Left ventricle myocardium inferior (tissue), 1 donor: ENCODE data around the gene GALC. TPM values are rescaled to one million over a fixed set of nuclear protein-coding genes. Genes with fewer than 3 reads are reported as not detected.
A peak's percentile ranks its signal among the peaks of the same experiment; 100 is the strongest.

Experiments used
- DNase-seq: peaks from one replicate; pipeline ENCODE4 v3.0.0-alpha.2; 2020
- H3K27ac ChIP-seq: fragments of 200-600 bp; replicated peaks from 2 replicates; pipeline ENCODE4 v1.8.0; 2021
- H3K27me3 ChIP-seq: fragments of 200-600 bp; 2 replicates; pipeline ENCODE4 v1.8.0; 2021; ENCODE audit warnings: low read depth
- H3K36me3 ChIP-seq: fragments of 200-600 bp; 2 replicates; pipeline ENCODE4 v1.8.0; 2021
- H3K4me1 ChIP-seq: fragments of 200-600 bp; 2 replicates; pipeline ENCODE4 v1.8.0; 2021
- H3K4me3 ChIP-seq: fragments of 200-600 bp; 2 replicates; pipeline ENCODE4 v1.8.0; 2021; ENCODE audit warnings: mild to moderate bottlenecking, moderate library complexity
- H3K9me3 ChIP-seq: fragments of 200-600 bp; replicated peaks from 2 replicates; pipeline ENCODE4 v1.8.0; 2021
- CTCF ChIP-seq: fragments of 200-600 bp; IDR thresholded peaks from 2 replicates; pipeline ENCODE4 v1.8.0; 2021; ENCODE audit warnings: antibody characterized with exemption, mild to moderate bottlenecking, borderline replicate concordance
- intact Hi-C: fragments of 100-400 bp; cut with micrococcal nuclease; formaldehyde crosslinking; loops from one replicate; pipeline ENCODE4 v1.11.0; 2022
- total RNA-seq: library from RNA; stranded (reverse); fragmentation: NEBNext Ultra II Directional; extraction: Animal tissue kit (Norgen Biotek cat#: 25700); gene quantifications from one replicate; pipeline ENCODE4 v1.2.1, GENCODE V29; 2021
- donor health status: DM: no; HTN: yes; CAD: no; lungs with severe emphysema.

Gene GALC
- total RNA-seq, 1 donor from 2014 or later = 14.5 TPM

- intact Hi-C loops = loop anchor here (5.0 kb wide), 1 partner anchor 91 kb away; no protein-coding TSS in a partner anchor
- no peak for TF ChIP-seq CTCF
- H3K9me3 ChIP-seq = no peaks in the 10 kb centered on the region
- H3K4me3 ChIP-seq = no peak overlapping the region
- peaks cover 44% of the 10 kb centered on the region for H3K27me3 ChIP-seq
- no peak for DNase-seq
- H3K36me3 ChIP-seq = no peaks in the 10 kb centered on the region
- no peak overlapping the region for H3K27ac ChIP-seq
- no peaks in the 10 kb centered on the region for H3K4me1 ChIP-seq
Observed at GRCh38 chr14:87898301-87898700, 94.7 kb downstream of the GALC start.

GRCh38 chr14:87896393-87897380, 96.3 kb downstream of the GALC start:
- intact Hi-C loops = loop anchor here (5.0 kb wide), 1 partner anchor 89 kb away; no protein-coding TSS in a partner anchor
- no peaks in the 10 kb centered on the region for H3K9me3 ChIP-seq
- H3K36me3 ChIP-seq = no peaks in the 10 kb centered on the region
- peak; percentile 83 for TF ChIP-seq CTCF
- DNase-seq = no peak
- no peaks in the 10 kb centered on the region for H3K4me1 ChIP-seq
- no peak overlapping the region for H3K4me3 ChIP-seq
- H3K27me3 ChIP-seq = peaks cover 34% of the 10 kb centered on the region
- no peak overlapping the region for H3K27ac ChIP-seq

- H3K27ac ChIP-seq = no peak overlapping the region
- H3K27me3 ChIP-seq = peaks cover 17% of the 10 kb centered on the region
- no peaks in the 10 kb centered on the region for H3K4me1 ChIP-seq
- no peak overlapping the region for H3K4me3 ChIP-seq
- H3K36me3 ChIP-seq = no peaks in the 10 kb centered on the region
- intact Hi-C loops = loop anchor here (5.0 kb wide), 1 partner anchor 88 kb away; no protein-coding TSS in a partner anchor
- DNase-seq = no peak
- TF ChIP-seq CTCF = no peak
- H3K9me3 ChIP-seq = no peaks in the 10 kb centered on the region
Observed at GRCh38 chr14:87894920-87895319, 98.1 kb downstream of the GALC start.

- H3K27me3 ChIP-seq = peaks cover 12% of the 10 kb centered on the region
- no peak overlapping the region for H3K4me3 ChIP-seq
- DNase-seq = no peak
- no peak overlapping the region for H3K27ac ChIP-seq
- intact Hi-C loops = no loop called here
- no peaks in the 10 kb centered on the region for H3K36me3 ChIP-seq
- H3K4me1 ChIP-seq = no peaks in the 10 kb centered on the region
- H3K9me3 ChIP-seq = no peaks in the 10 kb centered on the region
- TF ChIP-seq CTCF = no peak
Observed at GRCh38 chr14:87892763-87893162, 100.2 kb downstream of the GALC start.

- intact Hi-C loops = no loop called here
- Histone ChIP-seq H3K9me3 (no peaks in the 10 kb centered on the region), H3K4me3 (no peak overlapping the region), H3K4me1 (no peaks in the 10 kb centered on the region), H3K36me3 (no peaks in the 10 kb centered on the region), H3K27ac (no peak overlapping the region), H3K27me3 (no peaks in the 10 kb centered on the region)
- peak; percentile 31 for TF ChIP-seq CTCF
- DNase-seq = no peak
Observed at GRCh38 chr14:87888136-87888999, 104.6 kb downstream of the GALC start.
